Measurements from ENCODE around the gene NAA10.

The NAA10 gene

GRCh38 chrX:153926858-153927671, 7.8 kb downstream of the NAA10 start:
- peak; percentile 82 for DNase-seq

DNA sequence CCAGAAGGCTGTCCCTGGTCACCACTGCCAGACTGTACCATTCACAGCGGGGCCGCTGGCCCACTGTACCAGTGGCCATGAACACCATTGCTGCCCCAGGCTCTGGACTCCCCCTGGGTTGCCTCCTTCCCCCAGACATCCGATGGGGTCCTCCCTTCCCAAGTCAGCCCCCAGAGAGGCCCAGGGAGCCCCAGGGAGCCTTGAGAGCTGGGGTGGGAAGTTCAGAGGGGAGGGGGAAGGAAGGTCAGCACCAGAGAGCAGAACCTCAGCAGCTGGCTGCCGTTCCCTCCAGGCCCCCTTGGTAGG, 8.3 kb downstream of the NAA10 start:
- DNase-seq, result no peak

DNA sequence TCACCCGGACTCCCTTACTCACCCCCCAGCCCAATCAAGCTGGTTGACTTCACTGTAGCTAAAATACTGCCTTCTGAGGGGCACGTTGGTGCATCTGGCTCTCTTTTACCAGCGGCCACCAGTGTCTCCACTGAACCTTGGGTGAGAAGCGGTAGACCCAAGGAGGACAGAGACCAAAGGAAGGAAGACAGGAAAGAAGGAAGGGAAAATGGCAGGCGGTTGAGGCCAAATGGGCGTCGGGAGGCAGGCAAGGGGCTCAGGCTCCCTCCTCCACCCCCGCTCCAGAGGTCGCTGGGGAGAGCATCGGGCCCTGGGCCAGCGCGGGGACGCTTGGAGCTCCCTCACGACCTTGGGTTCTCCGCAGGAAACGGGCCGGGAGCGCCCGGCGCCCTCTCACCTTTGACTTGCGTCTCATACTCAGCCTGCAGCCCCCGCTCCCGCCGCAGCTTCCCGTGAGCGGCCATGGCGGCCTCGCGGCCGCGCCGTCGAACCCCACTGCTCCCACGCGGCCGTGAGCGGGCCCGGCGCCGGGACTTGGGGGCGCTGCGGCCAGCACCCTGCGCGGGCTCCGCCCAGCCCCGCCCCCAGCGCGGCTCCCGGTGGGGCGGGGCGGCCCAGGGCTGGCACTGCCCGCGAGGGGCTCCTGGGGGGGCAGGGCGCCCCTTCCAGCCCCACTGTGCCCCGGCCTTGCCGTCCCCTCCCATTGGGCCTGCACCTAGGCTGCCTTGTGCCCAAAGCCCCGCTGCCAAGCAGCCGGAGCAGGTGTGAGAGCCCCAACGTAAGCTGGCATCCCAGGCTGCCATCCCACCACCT, 8.9 kb downstream of the NAA10 start, which contains the start of gene ARHGAP4:
Gene ARHGAP4, minus strand, starts transcription at position 526 of the 813 bp plus-strand sequence. Its CDS starts 62 bp downstream, at position 464.
- peak; percentile 59 for DNase-seq

DNA sequence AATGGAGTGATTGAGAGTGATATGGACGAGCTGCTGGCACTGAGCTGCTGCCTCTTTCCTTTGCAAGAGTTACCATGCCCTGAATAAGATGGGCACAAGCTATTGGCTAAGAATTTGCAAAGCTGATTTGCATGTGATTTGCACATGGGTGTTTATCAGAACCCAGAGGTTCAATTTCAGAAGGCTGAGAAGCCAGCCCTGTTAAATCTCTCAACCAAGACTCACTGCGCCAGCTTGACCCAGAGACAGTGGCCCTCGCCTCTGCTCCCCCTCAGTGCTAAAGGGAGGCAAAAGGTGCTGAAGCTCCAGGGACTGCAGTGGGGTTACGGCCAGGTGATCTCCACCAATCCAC, 9.5 kb downstream of the NAA10 start:
- peak; percentile 62 for DNase-seq

DNA sequence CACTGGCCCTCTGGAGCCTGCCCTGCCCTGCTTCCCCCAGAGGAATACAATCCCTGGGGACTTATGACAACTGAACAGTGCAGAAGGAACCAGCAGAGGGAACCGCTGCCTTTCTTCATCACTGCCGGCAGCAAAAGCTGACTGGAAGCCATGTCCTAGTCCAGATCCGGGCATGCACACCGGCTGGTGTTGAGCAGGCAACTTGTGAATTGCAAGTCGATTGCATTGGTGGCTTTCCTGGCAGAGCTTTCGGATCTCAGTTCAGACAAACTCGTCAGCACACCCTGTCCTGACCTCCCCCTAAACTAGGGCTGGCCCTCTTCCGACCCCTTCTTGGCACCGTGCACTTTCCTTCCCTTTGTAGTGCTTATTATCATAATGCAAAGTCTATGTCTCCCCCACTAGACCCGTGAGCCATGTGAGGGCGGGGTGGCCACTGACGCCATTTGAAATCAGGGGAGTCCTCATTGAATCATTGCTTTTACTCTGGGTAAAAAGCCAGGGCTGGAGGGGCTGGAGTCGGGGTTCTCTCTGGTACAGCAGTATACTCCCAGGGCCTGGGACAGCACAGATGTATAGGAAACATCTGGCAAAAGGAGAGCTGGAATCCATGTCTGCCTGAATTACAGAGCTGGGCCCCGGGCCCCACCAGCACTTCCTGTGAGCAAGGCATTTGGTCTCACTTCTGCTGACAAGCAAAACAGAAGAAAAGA, 10.5 kb downstream of the NAA10 start:
- DNase-seq, result peak; percentile 70

- DNase-seq, result peak; percentile 62
Observed at GRCh38 chrX:153922932-153923857, 11.6 kb downstream of the NAA10 start.

GRCh38 chrX:153921511-153922446, 13.1 kb downstream of the NAA10 start:
- no peak for DNase-seq

DNA sequence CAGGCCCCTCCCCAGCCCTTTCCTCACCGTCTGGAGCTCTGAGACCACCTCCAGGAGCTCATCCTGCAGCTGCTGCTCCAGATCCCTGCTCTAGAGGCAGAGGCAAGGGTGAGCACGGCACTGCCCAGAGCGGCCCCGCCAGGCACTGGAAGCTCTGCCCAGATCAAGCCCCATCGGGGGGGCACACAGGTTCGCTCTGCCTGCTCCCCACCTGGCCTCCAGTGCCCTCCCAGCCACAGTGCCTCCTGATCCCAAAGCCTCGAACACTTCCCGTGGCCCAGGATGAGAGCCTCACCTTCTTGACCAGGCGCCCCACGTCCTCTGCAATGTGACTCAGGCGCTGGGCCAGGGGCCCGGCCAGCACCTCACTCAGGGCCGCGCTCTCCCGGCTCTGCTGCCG, 13.8 kb downstream of the NAA10 start:
- DNase-seq, result no peak

DNA sequence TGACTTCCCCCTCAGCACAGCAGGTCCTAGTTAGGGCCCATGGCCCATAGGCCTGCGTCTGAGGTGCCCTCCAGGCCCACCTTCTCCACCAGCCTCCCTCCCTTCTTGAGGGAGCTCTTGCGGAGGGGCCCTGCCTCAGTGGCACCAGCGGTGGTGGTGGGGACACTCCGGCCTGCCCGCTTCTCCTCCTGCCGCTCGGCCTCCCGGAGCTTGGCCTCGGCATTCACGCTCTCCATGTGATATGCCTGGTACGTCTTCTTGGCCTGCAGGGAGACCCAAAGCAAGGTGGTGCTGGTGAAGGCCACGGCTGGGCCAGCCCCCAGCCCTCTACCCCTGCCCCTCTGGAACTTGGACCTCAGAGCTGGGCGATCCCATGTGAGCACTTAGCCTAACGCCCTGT, 14.3 kb downstream of the NAA10 start:
- no peak for DNase-seq

- no peak for DNase-seq
Observed at GRCh38 chrX:153919281-153919680, 15.6 kb downstream of the NAA10 start.

DNA sequence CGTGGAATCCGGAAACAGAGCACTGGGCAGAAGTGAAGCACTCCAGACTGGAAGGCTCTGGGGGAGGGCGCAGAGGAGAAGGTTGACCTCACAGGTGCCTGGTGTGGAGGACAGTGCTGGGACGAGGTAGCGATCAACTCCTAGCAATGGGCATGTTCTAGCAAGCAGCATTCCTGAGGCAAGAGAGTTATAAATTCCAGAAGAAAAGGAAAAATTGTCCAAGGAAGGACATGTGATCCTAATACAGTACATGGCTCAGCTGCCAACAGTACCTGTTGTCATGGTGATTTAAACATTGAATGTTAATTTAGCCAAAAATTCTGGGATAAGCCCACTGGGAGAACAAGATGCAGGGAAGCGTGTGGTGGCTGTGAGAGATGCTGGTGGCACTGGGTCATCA, 17.0 kb downstream of the NAA10 start:
- DNase-seq, result no peak

DNA sequence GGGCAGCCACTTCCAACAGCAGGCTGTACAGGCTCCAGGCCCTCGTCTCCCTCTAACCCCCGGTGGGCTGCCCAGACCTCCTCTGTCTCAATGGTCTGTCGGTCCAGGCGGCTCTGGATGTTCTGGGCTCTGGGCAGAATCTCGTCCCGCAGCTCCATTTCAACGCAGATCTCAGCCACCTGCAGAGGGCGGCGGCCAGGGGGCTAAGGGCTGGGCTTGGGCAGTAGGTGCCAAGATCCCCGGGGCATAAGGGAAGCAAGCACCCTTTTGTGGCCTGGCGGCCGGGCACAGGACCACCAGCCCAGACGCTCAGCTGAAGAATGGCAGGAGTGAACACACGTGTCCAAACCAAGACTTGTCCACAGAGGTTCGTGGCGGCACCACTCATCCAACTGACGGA, 21.1 kb downstream of the NAA10 start:
- DNase-seq, result no peak

DNA sequence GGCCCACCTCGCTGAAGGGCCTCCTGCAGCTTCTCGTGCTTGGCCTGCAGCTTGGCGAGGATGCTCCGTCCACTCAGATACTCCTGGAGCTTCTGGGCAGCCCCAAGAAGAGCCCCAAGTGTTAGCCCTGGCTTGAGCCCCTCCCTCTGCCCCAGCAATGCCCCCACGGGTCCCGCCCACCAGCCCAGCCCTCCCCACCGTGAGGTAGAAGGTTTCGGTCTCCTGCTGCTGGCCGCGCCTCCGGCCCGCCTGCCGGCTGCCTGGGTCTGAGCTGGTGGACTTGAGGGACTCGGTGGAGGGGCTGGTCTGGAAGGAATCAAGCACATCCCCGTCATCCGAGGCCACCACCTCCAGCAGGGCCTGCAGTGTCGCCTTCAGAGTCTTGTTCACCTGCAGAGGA, 21.6 kb downstream of the NAA10 start:
- DNase-seq, result no peak

- DNase-seq, result no peak
Observed at GRCh38 chrX:153911798-153912197, 23.0 kb downstream of the NAA10 start.

DNA sequence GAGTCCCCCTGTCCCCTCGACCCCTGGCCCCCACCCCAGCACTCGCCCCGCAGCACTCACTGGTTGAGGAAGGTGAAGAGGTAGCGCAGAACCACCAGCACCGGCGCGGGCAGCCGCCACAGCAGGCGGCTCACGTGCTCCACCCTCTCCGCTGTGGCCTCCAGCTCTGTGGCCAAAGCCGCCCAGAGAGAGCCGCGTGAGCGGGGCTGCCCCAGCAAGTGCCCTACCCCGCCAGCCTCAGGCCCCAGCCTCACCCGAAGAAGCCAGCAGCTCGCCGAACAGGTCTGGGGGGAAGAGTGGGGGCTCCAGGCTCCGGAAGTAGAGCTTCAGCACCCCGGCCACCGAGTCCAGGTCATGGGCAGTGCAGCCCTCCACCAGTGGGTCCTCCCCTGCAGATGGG, 24.4 kb downstream of the NAA10 start:
- DNase-seq, result no peak

GRCh38 chrX:153909980-153910360, 24.9 kb downstream of the NAA10 start:
- no peak for DNase-seq

DNA sequence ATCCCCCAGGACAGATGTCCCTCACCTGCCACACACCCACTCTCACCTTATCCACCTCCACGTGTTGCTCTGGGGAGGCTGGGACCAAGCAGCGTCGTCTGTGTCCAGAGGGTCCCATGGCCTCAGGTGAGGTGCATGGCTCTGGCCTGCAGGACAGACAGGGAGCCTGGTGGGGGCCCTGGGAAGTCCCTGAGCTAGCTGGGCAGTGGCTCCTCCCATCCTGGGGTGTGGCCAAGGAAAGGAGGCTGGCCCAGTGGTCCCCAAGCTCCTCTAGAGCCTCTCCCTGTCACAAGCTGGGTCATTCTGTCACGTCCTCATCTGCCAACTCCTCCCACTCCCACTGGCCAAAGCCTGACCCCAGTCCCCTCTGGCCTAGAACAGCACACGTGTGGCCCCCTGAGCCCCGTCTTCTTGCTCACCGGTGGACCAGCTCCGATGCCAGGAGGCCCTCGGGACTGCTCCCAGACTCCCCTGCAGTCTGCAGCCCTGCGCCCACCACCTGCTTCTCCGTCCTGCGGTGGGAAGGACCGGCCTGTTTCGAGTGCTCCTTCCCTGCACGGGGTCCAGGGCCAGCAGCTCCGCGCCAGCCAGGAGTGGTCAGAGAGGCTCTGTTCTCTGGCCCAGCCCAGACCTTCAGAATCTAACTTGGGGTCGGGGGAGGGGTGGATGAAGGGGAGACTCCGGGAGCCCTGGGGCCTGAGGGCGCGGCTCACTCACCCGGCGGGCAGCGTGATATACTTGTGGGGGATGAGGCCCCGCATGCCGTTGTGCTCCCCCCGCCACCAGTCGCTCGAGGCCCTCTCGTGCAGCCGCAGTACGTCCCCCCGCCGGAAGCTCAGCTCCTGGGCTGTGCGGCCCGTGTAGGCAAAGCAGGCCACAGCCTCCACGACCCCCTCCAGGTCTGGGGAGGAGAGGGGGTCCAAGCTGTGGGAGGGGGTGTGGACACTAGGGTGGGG, 25.5 kb downstream of the NAA10 start:
- peak; percentile 46 for DNase-seq

- DNase-seq, result no peak
Observed at GRCh38 chrX:153908219-153908860, 26.5 kb downstream of the NAA10 start.

GRCh38 chrX:153907456-153907855, 27.4 kb downstream of the NAA10 start:
- no peak for DNase-seq
